ENCODE data around the gene FAM110A.
"Not testable (repeated sequence)": the region's sequence is repeated elsewhere in the genome, so short reads cannot be mapped to it uniquely, and the experiment has no call there.

The FAM110A gene

DNA sequence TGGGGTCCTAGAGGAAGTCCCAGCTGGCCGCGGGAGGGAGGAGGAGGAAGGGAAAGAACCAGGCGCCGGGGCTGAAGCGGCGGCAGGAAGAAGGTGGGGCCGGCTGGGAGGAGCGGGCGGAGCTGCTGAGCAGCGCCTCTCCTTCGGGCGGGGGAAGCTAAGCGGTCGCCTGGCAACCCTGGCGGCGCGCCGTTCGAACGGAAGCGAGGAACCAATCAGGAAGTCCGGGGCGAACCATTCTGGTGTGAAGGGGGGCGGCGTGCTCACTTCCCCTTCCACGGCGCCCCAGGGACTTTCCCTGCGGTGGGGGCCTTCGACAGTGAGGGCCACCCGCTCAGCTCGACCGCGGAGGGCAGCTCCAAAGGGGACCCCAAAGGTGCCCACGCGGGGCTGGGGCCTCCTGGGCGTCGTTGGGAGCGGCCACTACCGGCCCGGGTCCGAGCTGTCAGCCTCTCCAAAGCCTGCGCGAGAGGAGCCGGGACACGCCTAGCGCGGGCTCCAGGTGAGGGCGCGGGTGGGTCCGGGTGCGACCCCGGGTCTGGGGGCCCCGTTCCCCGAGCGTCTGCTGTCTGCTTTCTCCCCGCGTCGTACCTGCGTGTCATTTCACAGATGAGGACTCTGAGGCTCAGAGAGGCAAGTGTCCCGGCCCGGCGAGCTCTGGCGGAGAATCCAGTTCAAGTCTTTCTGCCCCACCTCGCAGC, at the start of gene FAM110A:
FAM110A (plus strand) TSS at position 266 of the 701 bp plus-strand sequence. CDS start 11,090 bp downstream, outside the sequence.
- DNase-seq = peak; percentile 94

DNA sequence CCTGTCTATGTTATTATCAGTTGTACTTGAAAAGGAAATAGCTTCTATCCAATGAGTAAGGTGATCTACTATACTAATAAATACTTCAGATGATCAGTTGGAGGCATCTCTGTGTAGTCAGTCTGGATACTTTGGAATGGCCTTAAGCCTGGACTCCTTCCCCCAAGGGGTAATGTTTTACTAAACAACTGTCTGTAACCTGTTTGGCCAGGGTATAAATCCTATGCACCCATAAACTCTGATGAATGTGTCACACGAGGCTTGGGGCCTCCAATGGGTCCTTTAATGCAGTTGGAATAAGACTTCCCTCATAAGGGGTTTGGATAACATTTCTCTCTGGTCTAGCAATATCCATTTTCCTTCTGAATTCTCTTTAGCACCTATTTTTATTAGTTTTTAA, 45.7 kb upstream of the FAM110A start:
- DNase-seq = no peak

DNA sequence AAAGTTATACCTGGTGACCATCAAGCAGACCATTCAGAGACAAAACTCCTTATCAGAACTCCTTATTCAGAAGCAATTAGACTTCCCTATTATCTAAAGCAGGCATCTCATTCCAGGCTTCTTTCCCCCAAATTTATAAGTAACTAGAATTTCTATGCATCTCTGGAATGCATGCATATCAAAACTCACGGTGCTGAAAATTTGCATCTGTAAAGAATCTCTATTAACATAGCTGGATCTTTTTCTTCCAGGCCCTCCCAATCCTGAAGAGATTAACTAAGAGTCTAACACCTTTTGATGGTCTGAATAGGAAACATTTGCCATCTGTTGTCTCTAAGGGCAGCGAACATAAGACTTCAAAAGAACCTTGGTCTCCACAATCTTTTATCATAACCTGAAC, 42.5 kb upstream of the FAM110A start:
- DNase-seq = no peak

DNA sequence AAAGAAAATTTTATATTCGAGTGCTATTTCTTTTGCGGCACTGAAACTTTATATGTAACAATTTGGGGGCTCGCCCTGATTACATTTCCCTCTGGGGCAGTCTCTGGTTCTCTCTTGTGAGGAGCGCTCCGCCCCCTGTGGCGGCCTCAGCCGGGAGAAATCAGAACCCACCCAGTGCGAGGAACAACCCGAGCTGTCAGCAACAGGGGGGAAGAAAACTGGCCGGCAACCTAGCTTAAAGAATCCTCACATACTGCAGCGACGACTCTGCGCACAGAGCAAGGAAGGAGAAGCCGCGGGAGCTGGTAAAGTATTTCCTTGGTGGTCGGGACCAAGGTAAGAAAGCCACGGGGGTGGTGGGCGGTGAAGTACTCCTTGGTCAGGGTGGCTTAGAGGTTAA, 41.3 kb upstream of the FAM110A start:
- no peak for DNase-seq

DNA sequence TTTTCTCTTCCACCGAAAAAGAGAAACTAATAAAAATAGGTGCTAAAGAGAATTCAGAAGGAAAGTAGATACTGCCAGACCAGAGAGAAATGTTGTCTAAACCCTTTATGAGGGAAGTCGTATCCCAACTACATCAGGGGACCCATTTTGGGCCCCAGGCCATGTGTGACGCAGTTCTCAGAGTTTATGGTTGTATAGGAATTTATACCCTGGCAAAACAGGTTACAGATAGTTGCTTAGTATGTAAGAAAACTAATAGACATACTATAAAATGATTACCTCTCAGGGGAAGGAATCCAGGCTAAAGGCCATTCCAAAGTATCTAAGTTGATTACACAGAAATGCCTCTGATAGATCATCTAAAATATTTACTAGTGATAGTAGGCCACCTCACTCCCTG, 36.6 kb upstream of the FAM110A start:
- DNase-seq = no peak

DNA sequence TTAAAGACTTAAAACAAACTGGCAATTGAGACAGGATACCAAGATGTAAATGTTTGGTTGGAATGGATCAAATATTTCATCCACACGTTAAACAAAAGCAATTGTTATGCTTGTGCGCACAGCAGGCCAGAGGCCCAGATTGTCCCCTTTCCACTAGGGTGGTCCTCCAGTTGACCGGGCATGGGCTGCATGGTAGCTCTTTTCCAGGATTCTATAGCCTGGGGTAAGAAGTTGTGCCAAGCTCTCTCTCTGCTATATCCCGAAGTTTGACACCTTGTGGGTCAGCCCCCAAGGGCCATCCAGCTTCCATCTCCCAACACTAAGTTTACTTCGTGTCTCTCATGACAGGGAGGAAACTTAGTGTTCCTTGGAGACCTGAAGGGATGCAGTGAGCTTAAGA, 34.8 kb upstream of the FAM110A start:
- DNase-seq = not testable (repeated sequence)

DNA sequence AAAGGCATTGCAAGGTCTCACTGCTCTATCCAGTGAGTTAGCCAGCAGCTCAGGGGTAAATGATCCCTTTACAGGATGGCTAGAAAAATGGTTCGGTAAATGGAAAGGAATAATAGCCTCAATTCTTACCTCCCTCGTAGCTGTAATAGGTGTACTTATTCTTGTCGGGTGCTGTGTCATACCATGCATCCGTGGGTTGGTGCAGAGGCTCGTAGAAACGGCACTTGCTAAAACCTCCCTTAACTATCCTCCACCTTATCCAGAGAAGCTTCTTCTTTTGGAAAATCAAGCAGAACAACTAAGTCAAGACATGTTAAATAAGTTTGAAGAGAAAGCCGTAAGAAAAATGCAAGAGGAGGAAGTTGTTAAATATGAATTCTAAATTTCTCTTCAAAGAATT, 33.5 kb upstream of the FAM110A start:
- not testable (repeated sequence) for DNase-seq

DNA sequence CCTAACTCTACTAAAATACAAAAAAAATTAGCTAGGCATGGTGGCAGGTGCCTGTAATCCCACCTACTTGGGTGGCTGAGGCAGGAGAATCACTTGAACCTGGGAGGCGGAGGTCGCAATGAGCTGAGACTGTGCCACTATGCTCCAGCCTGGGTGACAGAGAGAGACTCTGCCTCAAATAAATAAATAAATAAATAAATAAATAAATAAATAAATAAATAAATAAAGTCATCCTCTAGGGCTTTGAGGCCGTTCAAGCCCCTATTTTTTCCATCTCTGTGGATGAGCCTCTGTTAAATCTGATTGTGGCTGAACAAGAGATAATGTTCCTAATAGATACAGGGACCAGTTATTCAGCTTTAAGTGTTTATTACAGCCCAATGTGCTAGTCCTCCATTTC, 31.8 kb upstream of the FAM110A start:
- DNase-seq = no peak

DNA sequence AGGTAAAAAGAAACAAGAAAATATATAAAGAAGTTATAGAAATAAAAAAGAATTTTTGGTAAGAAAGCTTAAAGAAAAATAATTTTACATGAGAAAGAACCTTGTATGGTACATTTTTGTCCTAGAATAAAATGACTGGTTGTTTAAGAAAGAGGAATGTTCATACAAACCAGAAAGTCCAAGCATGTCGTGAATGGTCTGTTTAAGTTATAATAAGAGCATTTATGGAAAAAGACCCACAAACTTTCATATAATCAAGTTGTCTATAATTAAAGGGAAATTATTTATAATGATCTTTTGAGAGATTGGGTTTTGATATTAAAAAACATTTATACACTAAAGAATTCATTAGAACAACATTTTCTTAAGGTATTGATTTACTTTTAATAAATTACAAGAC, 27.8 kb upstream of the FAM110A start:
- DNase-seq = no peak

DNA sequence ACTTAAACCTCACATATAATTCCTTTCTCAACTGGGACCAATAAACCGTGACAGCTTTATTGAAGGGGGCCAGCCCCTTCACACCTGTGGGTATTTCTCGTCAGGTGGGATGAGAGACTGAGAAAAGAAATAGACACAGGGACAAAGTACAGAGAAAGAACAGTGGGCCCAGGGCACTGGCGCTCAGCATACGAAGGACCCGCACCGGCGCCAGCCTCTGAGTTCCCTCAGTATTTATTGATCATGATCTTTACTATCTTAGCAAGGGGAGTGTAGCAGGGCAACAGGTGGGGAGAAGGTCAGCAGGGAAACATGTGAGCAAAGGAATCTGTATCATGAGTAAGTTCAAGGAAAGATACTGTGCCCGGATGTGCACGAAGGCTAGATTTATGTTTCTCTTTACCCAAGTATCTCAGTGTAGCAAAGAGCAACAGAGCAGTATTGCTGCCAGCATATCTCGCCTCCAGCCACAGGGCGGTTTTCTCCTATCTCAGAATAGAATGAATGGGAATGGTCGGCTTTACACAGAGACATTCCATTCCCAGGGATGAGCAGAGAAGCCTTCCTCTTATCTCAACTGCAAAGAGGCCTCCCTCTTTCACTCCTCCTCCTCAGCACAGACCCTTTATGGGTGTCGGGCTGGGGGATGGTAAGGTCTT, 21.6 kb upstream of the FAM110A start:
- DNase-seq = not testable (repeated sequence)

DNA sequence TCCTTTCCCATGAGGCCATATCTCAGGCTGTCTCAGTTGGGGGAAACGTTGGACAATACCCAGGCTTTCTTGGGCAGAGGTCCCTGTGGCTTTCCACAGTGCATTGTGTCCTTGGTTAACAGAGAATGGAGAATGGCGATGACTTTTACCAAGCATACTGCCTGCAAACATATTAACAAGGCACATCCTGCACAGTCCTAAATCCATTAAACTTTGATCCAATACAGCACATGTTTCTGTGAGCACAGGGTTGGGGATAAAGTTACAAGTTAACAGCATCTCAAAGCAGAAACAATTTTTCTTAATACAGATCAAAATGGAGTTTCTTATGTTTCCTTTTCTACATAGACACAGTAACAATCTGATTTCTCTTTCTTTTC, 21.1 kb upstream of the FAM110A start:
- not testable (repeated sequence) for DNase-seq

DNA sequence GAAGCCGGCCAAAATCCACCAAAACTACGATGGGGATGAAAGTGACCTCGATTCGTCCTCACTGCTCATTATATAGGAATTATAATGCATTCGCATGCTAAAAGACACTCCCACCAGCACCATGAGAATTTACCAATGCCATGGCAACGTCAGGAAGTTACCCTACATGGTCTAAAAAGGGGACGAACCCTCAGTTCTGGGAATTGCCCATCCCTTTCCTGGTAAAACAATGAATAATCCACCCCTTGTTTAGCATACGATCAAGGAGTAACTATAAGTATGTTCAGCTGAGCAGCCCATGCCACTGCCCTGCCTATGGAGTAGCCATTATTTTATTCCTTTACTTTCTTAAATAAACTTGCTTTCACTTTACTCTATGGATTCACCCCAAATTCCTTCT, 20.1 kb upstream of the FAM110A start:
- DNase-seq = no peak

DNA sequence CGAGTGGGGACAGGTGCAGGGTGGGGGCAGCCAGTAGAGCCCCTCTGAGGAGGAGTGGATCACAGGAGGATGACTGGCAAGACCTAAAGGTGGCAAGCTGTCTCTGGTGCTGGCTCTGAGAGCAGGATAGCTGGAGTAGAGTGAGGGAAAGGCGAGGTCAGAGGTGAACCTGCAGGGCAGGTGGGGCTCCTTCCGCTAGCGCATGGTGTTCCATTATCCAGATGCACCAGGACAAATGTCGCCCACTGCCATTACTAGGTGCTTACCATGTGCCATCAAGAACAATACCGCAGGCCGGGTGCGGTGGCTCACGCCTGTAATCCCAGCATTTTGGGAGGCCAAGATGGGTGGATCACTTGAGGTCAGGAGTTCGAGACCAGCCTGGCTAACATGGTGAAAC, 18.3 kb upstream of the FAM110A start:
- DNase-seq = no peak

DNA sequence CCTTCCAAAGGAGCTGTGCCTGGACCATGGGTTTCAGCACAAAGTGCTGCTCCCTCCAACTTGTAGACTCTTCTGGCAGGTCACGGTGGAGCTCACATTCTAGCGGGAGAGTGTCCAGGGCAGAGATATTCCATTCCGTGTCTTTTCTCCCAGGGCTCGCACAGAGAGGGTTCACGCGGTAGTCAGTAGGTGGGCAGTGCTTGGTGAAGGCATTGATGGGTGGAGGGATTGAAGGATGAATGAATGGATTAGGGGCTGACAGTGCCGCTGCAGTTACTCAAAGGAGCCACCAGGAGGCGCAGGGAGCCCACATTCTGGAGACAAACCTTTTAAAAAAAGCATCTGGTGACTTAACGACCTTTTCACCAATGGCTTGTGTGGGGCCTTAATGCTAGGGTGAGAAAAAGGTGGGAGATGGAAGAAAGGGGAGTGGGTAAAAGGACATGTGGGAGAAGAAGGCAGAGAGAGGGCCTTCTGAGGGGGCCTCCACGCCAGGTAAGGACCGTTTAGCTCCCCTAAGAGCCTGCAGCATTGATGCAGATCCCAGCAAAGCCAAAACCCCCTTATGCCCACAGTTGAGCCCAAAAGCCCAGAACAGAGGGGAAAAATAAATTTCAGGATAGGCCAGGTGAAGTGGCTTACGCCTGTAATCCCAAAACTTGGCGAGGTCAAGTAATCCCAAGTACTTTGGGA, 17.5 kb upstream of the FAM110A start:
- peak; percentile 63 for DNase-seq

DNA sequence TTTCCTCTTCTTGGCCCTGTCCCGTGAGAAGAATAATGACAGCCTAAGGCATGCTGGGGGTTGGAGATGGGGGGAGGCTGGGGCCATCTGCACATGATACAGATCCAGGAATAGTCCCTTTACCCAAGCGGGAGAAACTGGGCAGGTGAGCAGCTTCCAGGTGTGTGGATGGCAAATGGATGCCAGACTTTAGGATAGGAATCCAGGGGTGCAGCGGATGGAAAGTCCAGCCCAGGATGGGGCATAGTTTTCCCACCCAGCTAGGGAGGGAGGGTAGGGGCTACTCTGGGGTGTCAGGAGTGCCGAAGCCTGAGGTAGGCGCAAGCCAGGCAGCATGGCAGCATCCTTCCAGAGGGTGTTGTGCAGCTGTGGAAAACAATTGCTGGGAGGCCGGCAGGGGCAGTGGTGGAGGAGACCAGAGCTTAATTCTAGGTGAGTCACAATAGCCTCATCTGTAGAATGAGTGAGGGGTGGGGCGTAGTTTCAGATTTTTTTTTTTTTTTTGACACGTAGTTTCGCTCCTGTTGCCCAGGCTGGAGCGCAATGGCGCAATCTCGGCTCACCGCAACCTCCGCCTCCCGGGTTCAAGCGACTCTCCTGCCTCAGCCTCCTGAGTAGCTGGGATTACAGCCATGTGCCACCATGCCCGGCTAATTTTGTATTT, 15.4 kb upstream of the FAM110A start:
- no peak for DNase-seq

DNA sequence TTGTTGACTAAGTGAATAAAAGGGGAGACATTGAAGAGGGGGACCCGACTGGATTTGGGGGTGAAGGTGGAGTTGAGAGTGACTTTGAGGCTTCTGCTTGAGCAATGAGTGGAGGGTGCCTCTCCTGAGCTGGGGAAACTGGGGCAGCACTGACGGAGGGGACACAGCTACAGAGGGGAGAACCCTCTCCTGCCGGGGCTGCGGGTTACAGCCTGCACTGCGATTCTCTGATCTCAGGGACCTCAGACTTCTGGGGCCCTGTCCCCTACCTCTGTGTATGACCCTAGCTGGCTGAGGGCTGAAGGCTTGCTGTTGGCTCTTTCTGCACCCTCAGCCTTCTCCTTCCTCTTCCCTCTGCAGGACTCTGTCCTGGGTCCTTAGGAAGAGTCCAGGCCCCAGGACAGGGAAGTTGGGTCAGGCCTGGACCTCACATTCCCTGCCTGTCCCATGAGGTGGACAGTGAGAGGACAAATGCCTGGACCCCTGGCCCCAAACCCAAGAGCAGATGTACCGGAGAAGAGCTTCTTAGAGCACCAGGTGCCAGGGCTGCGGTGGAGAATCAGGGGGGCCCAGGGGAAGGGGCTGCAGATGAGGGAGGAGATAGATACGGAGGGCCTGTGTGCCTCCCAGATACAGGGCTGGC, 13.7 kb upstream of the FAM110A start:
- DNase-seq = no peak

DNA sequence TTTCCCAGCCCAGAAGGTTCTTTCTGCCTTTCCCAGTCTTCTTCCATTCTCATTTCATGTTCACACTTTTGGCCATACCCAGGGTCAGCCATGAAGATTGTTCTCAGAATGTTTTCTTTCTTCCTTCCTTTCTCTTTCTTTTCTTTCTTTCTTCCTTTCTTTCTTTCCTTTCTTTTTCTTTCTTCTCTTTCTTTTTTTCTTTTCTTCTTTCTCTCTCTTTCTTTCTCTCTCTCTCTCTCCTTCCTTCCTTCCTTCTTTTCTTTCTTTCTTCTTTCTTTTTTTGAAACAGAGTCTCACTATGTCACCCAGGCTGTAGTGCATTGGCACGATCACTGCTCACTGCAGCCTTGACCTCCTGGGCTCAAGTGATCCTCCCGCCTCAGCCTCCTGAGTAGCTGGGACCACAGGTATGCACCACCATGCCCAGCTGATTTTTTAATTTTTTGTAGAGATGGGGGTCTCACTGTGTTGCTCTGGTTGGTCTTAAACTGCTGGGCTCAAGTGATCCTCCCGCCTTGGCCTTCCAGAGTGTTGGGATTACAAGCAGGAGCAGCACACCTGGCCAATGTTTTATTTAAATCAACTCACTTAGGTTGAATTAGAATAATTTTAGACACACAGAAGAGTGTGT, 13.1 kb upstream of the FAM110A start:
- DNase-seq = no peak

DNA sequence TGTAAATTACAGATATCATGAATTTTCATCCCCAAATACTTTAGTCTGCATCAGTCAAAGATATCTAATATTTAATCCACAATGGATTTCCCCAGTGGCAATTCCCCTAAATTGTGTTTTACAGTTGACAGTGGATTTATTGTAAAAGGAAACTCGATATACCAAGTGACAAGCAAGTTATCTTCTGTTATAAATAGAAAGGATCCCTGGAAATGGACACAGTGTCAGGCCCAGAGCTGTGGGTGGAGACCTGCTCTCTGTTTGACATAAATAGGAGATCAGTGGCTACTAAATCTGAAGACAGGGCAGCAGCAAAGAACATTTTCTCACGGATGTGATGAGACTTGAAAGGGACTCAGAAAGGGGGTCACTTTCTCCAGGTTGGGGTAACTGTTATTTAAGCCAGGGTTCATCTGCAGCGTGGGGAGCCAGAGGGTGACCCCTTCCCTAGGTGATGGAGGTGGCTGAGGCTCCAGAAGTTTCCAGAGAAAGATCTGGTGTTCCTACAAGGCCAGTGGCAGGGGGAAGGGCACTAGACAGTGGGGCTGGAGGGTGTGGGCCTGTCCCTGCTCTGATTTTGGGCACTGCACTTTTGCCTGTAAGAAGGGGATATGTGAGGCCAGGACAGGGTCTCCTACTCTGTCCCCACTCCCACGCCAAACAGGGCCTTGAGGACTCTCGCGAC, 12.3 kb upstream of the FAM110A start:
- DNase-seq = no peak

DNA sequence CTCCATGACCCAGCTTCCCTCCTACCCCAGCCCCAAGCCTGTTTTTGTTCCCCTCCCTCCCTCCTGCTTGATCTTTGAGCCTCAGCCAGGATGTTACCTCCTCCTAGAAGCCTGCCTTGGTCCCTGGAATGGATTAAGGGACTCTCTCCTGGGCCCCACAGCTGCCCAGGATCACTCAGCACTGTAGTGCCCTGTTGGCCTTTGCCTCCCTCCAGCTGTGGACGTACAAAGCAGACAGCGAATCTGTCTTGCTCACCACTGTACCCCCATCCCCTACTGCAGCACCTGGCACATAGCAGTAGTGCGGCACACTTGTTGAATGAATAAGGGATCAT, 11.8 kb upstream of the FAM110A start:
- DNase-seq = no peak

DNA sequence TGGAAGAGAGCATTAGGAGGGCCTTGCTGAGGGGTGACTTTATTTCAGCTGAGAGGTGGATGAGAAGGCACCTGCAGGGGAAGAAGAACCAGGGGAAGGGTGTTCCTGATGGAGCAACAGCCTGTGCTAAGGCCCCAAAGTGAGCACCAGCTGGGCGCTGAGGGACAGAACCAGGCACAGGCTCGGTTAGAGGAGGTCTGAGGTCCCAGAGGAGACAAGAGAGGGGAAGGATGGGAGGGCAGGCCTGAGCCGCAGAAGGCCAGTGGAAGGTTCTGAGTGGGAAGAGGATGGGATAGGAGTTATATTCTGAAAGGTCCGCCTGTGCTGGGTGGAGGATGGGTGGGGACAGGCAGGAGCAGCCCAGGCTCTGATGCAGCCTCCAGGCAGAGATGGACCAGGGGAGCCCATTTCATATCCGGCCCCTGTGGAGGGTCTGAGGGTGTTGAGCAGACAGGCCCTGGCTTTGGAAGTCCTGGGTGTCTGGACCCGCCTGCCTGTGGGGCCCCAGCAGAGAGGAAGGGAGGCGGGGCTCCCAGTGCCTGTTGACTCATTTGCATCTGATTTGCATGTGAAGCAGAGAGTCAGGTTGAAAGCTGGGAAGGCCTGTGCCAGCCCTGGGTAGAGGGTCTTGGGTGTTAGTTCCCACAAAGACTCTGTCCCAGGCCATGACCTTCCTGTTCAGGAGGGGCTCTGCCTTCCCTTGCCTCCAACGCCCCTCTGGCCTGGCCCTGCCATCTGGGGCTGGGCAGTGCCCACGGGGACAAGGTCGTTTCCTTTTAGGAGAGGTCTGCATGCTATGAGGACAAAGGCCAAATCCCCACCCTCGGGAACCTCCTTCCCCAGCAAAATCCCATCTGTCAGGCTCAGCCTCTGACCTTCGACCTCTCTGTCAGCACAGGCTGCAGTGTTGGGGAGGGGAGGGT, 10.6 kb upstream of the FAM110A start:
- no peak for DNase-seq

DNA sequence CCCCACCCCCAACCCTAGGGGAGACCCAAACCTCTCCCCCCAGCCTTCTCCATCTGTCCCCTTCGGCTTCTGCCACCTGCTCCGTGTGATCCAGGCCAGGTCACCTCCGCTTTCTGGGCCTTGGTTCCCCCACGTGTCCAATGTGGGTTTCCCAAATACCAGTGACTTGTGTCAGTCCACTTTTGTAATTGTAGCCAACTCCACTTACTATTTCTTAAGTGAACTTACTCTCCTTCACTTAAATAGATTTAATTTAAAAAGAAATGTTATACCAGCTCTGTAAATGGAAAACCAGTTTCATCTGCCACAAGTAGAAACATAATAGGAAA, 10.0 kb upstream of the FAM110A start:
- DNase-seq = no peak

All from NCI-H1092 treated with DMSO at 0.1 percent for 48 hours (cell line).